HG03095 (cell line): Measurements from ENCODE around the gene PEX3.

Experiments
- ATAC-seq: cut with Tn5 transposase; IDR thresholded peaks from one replicate; pipeline ENCODE4 v1.9.1; 2021; ENCODE audit warnings: moderate library complexity; ENCODE audit not compliant: unreplicated experiment

Gene PEX3, protein sequence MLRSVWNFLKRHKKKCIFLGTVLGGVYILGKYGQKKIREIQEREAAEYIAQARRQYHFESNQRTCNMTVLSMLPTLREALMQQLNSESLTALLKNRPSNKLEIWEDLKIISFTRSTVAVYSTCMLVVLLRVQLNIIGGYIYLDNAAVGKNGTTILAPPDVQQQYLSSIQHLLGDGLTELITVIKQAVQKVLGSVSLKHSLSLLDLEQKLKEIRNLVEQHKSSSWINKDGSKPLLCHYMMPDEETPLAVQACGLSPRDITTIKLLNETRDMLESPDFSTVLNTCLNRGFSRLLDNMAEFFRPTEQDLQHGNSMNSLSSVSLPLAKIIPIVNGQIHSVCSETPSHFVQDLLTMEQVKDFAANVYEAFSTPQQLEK

DNA sequence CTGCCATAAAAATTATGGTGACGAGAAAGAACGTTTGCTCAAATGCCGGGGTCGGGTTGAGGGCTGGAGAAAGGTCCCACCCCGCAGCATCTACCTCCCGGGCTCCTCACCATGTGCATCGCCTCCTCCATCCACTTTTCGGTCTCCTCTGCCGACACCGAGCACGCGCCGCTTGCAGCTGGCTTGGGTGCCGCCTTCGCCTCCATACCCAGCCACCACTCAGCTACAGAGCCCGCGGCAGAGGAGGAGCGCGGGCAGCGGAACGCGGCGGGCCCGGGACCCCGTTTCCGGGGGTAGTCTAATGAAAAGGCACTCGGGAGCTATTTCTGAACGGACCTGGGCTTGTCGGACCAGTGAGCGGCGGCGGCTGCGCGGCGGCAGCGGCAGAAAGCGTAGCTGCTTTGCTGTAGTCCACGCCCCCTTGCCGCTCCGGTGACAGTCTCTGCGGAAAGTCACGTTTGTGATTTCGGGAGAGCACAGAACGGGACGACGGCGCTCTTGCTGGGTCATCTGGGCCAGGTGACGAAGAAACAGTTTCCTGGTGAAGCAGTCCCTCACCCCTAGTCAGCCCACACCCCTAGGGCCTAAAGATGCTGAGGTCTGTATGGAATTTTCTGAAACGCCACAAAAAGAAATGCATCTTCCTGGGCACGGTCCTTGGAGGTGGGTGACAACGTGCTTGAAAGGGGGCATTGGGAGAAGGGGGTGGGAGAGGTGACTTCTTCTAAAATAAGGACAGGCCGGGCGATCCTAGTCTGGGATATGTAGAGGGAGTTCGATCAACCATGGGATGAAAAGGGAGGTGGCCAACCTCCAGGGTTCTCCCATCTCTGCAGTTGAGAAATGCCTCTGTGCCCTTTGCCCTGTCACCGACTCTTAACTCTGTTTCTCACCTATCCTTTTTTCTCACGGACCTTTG lies at the start of gene PEX3, which contains the start of gene ADAT2:
TSS of gene PEX3 (plus strand) at position 353 of the 919 bp plus-strand sequence. CDS start at position 591, 238 bp downstream.
TSS of gene ADAT2 (minus strand) at position 243 of the 919 bp plus-strand sequence. CDS start at position 206, 37 bp downstream.
- ATAC-seq = peak; percentile 97

DNA sequence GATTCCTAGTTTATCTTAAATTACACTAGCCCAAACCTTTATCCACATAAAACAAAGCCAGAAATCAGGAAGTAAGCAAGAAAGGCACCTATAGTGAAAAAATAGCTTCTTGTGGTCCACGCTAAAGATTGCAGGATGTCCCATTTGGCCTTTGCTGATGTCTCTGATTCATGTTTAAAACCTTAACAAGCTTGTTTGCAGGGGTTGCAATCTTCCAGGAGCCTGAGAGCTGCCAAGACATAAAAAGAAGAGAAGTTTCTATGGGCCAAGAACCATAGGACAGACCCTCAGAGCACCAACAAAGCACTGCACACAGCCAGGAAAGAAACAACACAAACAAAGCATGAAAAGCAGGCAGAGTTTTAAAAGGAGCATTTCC lies 49.5 kb upstream of the PEX3 start:
- no peak for ATAC-seq

DNA sequence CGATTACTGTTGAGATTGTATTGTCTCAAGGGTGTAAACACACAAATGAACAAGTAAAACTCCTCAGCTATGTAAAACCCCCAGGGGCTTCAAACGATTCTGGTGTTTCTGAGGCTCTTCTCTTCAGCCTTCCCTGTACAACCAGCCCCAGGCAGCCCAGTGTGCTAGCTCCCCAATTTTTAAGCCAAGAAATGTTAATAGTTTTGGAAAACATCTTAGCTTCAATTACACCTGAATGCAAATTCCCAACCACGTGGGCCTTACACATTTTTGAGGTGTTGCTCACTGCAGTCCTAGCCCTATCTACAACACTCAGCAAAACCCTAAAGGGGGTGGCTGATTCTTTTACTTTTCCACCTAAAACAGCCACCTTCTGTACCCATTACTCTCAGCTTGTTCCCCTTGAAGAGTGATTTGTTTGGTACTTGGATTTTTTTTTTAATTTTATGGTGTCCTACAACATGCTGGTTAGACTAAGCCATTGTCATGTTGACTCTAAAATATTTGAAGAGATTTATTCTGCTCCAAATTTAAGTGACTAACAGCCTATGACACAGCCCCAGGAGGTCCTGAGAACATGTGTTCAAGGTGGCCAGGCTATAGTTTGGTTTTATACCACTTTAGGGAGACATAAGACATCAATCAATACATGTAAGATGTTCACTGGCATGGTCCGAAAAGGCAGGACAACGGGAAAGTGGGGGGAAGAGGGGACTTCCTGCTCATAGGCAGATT lies 48.8 kb upstream of the PEX3 start:
- no peak for ATAC-seq

DNA sequence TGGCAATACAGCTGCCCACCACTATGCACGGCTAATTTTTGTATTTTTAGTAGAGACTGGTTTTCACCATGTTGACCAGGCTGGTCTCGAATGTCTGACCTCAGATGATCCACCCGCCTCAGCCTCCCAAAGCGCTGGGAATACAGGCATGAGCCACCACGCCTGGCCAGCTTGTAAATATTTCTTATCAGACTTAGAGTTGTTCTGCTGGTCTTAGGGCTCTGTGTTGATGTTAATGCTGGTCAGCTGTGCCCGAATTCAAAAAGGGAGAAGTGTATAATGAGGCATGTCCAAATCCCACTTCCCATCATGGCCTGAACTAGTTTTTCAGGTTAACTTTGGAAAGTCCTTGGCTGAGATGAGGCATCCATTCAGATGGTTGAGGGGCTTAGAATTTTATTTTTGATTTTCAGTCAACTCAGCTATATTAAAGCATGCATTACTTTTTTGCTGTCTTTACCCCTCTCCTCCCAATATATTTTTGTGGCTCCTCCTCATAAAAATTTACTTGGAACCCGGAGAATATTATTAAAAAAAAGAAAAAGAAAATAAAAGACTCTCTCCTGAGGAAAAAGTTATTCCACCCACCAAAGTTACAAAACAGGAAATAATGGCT lies 47.8 kb upstream of the PEX3 start:
- ATAC-seq = no peak

DNA sequence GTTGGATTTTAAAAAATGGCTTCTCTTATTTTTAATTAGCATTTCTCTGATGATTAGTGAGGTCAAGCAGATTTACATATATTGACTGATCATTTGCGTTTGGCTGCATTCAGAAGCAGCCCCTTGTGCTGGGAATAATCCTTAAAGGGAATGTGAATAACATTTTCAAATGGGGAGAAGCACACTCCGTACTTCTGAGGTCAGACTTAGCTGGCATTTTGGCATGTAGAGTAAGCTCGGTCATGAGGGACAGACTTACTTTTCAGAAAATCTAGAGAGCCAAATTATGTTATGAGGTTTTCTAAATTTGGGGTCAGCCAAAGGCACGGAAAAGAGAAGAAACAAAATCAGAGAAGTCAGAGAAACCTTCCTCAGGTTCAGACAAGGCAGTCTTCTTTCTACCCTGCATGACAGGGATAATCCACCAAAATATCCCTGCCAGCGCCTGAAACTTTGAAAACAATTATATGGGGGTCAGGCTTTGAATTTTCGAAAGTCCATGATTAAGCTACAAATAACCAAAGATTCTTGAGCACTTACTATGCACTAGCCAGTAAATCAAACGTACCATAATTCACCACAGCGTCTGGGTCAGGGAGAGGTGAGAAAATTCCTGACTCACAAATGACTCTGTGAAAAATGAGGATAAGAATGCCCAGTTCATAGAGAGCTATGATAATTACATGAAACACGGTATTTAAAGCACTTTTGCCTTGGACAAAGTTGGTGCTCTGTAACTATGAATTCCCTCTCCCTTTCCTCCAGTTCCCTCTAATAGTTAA lies 45.0 kb upstream of the PEX3 start:
- ATAC-seq = no peak

DNA sequence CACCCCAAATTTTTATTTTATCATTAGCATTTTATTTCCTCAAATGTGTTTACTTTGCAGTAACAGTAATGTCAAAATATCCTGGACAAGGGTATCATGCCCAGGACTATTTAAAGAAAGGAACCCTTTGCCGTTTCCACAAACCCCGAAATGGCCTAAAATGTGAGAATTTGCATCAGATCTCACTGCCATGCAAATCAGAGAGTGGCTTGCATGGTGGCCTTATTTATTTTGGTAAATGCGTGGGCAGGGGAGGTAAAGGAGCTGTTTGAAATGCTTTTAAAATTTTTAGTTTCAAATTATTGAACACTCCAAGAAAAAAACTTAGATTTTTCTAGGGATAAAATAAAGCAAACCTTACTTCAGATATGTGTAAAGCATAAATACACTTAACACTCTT lies 43.9 kb upstream of the PEX3 start:
- no peak for ATAC-seq

DNA sequence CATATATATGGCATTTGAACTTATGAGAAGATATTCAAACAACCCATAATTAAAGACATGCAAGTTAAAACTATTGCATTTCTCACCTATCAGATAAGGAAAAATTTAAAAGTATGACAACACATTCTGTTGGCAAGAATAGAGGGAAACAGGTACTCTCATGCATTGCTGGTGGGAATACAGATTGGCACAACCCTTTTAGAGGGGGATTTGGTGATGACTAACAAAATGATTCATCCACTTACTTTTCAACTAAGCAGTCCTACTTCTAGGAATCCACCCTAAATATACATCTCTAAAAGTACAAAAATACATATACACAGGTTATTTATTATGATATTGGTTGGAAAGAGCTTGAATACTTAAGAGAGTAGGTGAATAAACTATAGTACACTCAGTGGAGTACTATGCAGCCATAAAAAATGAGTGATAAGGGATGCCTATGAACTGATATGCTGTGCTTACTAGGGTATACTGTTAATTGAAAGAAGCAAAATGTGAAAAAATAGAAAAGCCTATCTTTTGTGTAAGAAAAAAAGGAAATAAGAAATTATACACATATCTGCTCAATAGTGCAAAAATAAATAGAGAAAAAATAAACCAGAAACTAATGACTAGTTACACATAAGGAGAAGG lies 42.3 kb upstream of the PEX3 start:
- no peak for ATAC-seq

DNA sequence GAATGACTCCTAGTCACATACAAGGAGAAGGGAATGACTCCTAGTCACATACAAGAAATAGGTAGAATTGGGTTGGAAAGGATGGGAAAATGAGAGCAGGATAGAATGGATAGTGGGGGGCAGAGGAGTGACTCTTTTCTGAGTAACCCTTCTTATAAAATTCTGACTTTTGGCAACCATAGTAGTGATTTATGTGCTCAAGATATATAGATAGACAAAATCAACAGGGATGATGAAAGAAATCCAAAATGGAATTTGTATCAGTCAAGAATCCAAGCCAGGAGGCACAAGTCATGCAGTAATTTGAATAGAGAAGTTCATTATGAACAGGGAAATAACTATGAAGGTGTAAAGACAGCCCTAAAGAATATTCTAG lies 41.8 kb upstream of the PEX3 start:
- no peak for ATAC-seq

DNA sequence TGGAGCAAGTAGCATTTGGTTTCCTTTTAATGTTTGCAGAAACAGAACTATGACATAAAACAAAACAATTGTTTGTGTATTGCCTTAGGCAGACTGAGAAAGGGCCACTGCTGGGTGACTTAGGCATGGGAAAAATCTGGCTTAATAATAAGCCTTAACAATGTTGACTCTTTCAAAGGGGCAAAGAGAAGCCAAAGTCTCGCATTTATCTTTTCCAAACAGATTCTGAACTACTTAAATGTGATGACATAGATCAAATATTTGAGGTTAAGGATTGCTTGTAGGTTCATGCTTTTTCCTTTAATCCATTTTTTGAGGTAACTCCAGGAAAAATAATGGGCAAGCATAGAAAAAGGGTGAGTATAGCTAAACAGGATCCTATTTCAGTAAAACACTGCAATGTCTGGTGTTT lies 39.7 kb upstream of the PEX3 start:
- no peak for ATAC-seq

DNA sequence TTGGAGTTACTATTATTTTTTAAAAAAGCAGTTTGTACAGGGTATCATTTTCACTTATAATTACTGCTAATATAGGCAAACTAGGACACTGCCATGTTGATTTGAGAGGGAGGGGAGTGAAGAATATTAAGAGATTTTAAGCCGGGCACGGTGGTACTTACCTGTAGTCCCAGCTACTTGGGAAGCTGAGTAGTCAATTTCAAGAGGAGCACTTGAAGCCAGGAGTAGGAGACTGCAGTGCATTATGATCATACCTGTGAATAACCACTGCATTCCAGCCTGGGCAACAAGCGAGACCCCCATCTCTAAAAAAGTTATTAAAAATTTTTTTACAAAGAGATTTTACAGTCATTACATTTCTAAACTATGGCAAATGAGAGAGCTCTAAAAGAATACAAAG lies 35.8 kb upstream of the PEX3 start:
- ATAC-seq = no peak

DNA sequence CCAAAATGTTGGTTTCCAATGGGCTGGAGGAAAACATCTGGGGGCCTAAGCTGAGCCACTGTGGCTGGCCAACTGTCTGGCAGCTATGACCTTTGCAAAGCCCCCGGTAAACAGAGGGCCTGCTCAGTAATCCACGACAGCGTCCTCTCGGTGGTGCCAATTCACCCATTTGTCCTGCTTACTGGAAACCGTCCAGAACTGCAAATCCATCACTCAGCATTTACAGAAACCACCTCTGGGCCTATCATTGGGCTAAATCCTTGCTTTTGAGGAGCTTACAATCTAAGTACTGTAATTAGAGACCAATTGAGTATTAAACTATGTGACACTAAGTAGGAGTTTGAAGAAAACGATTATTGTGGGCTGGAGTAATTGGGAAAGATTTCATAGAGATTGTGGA lies 31.1 kb upstream of the PEX3 start:
- no peak for ATAC-seq

DNA sequence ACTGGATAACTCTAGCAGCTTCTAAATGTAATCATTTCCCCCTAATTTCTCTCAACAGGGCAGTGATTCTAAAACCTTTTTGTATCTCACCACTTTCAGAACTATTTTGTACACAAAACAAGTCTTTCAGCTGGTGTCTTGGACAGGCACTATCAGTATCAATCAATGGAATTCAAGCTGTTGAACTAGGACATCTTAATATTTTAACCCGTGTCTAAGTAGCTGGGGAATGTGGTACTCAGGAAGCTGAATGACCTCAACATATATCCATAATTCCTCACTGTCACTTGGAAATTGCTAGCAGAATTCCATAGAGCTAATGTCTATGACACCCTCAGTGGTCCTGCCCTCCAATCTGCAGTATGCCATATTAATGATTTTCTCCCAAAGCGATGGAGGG lies 24.6 kb upstream of the PEX3 start:
- ATAC-seq = no peak

DNA sequence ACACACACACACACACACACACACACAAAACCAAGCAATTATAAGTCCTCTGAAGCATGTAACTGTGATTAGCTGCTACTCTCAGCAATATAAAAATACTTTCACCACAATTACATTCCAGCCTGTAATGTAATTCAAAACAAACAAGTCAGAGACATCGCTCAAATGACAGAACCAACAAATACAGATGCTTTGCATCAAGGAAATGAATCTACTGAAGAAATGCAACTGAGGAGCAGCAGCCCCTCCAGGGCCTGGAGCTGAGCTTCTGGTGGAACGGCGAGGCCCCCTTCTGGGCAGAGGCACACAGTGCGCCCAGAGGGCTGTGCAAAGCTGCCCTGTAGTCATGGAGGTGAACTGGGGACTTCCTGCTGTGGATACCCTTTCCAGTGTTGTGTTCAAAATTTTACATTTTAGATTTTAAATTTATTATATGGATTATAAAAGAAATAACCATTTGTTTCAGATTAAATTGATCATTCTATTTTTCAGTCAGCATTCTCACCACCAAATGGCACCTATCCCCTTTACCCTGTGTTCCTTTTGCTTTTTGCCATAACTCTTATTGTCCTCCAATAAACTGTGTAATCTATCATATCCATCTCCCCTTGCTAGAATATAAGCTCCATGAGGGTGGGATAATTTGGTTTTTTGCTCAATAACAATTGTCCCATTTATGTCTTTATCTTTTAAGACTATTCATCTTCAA lies 23.3 kb upstream of the PEX3 start:
- peak; percentile 100 for ATAC-seq

DNA sequence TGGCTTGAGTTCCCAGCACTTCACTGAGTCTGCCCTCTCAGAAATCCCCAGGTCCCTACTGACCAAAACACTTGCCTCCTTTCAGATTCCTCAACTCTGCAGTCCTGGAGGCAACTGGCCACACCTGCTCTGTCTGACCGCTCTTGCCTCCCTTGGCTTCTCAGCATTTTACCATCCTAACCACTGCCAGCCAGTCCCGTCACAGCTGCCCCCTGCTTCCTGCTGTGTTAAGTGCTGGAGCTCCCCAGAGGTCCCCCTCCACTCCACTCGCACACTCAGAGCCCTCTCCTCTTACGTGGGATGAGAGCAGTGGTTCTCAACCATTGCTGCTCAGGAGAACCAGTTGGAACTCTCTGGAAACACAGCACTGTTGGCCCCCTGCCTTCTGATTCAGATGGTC lies 20.6 kb upstream of the PEX3 start:
- no peak for ATAC-seq

DNA sequence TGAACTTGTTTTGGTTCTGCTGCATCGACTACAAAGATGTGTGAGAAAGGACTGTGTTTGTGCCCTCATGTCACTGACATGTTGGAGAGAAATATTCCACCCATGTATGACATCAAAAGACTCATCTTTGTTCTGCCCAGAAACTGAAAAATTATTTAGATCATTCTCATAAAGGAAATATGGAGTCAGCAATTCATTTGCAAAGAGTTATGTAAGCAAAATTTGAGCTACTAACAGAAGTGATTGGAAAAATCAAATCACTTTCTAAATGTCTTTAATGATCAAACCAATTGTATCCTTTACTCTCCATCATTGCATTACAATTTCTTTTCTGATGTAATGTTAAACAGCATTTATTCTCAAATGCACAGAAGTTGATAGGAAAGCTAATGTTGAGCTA lies 19.4 kb upstream of the PEX3 start:
- ATAC-seq = no peak

DNA sequence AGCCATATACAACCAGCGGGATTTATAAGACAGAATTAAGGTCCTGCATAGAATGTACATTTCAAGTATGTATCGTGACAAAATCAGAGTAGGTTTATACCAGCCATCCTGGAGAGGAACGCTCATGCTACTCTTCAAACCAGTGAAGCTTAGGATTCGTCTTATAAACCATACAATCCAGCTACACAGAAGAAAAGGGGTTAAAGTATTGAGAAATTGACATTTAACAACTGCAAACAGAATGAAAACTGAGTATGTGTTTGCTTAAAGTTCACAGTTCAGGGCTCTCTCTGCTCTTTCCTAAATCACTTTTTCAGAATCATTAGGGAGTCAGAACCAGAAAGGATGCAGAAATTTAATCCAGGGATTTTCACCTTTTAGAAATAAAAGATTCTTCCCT lies 18.0 kb upstream of the PEX3 start:
- ATAC-seq = no peak

DNA sequence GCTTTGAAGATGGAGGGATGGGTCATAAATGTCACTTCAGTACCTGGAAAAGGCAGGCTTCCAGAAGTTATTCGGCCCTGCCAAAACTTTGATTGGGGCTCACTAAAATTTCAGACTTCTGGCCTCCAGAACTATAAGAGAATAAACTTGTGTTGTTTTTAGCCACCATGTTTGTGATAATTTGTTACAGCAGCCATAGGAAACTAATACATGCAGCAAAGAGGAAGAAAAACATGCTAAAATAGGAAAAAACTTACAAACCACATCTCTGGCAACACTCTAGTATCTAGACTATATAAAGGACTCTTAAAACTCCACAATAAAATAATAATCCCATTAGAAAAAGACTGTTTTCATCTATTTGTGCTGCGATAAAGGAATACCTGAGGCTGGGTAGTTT lies 9.6 kb upstream of the PEX3 start:
- ATAC-seq = no peak

DNA sequence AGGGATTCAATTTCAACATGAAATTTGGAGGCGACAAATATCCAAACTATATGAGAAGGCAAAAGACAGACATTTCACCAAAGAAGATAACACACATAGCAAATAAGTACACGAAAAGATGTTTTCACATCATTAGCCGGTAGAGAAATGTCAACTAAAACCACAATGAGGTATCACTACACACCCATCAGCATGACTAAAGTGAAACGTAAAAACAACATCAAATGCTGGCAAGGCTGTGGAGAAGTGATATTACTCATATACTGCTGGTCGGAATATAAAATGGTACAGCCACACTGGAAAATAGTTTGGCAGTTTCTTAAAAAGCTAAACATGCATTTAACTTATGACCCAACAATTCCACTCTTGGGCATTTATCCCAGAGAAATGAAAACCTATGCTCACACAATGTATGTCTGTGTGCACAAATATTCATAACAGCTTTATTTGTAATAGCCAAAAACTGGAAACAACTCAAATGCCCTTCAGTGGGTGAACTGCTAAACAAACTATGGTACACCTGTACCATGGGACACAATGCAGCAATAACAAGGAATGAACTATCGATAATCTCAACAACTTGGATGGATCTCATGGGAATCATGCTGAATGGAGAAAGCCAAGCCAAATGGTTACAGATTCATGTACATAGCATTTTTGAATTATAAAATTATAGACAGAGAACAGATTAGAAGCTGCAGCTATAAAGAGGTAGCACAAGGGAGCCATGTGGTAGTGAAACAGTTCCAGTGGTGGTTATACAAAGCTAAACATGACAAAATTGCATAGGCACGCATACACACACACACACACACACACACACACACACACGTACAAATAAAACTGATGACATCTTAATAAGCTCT lies 8.7 kb upstream of the PEX3 start:
- no peak for ATAC-seq
